ENCODE measurements around the gene CARD6.

DNA sequence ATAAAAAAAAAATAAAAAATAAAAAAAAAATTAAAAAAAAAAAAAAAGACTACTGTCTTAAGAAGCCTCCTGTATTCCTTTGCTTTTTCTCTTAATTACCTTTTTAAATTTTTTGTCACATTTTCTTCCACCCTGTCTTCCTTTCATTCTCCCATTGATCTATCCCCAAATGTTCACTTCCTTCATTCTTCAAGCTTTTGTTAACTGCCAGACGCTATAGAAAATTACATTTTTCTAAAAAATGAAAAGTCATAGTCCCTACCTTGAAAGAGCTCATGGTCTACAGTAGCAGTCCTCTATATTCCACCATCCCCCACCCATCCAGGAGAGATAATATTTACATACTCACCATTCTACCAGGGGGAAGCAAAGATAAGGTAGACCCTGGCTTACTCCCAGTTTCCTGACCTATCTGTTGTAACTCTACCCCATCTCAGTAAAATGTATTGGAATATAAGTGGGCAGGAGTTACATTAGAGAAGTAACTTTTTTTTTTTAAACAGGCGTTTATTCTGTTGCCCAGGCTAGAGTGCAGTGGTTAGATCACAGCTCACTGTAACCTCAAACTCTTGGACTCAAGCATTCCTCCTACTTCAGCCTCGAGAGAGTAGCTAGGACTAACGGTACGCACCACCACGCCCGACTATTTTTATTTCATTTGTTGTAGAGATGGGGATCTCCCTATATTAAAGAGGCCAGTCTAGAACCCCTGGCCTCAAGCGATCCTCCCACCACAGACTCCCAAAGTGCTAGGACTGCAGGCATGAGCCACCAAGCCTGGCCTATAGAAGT, 39.2 kb upstream of the CARD6 start:
- no peak for TF ChIP-seq HDGF (IDR thresholded peaks at IDR 0.05)
- TF ChIP-seq BRCA1 (IDR thresholded peaks at IDR 0.05; ENCODE audit: low read depth, low read length): no peak
- no peak for TF ChIP-seq BHLHE40 (IDR thresholded peaks at IDR 0.05; ENCODE audit: borderline replicate concordance in 1 of 2, low read depth in 2 of 2, low read length in 1 of 2)
- TF ChIP-seq JUND (IDR thresholded peaks at IDR 0.05; ENCODE audit: low read depth, low read length): no peak
- no peak for TF ChIP-seq SMC3 (IDR thresholded peaks at IDR 0.05; ENCODE audit: borderline replicate concordance, low read length)
- TF ChIP-seq TAF1 (IDR thresholded peaks at IDR 0.05; ENCODE audit: borderline replicate concordance, low read depth, low read length): no peak
- TF ChIP-seq EZH2 (IDR thresholded peaks at IDR 0.05; ENCODE audit: borderline replicate concordance, control insufficient read depth, low read depth, low read length): no peak
- TF ChIP-seq, protein P1, sequence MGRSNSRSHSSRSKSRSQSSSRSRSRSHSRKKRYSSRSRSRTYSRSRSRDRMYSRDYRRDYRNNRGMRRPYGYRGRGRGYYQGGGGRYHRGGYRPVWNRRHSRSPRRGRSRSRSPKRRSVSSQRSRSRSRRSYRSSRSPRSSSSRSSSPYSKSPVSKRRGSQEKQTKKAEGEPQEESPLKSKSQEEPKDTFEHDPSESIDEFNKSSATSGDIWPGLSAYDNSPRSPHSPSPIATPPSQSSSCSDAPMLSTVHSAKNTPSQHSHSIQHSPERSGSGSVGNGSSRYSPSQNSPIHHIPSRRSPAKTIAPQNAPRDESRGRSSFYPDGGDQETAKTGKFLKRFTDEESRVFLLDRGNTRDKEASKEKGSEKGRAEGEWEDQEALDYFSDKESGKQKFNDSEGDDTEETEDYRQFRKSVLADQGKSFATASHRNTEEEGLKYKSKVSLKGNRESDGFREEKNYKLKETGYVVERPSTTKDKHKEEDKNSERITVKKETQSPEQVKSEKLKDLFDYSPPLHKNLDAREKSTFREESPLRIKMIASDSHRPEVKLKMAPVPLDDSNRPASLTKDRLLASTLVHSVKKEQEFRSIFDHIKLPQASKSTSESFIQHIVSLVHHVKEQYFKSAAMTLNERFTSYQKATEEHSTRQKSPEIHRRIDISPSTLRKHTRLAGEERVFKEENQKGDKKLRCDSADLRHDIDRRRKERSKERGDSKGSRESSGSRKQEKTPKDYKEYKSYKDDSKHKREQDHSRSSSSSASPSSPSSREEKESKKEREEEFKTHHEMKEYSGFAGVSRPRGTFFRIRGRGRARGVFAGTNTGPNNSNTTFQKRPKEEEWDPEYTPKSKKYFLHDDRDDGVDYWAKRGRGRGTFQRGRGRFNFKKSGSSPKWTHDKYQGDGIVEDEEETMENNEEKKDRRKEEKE (IDR thresholded peaks at IDR 0.05): no peak
- no peak for TF ChIP-seq SIN3A (IDR thresholded peaks at IDR 0.05; ENCODE audit: low read depth, low read length)
- TF ChIP-seq MYC (IDR thresholded peaks at IDR 0.05; ENCODE audit: insufficient read depth, insufficient read length, insufficient replicate concordance, low read length, severe bottlenecking): no peak

Measured in GM12878 (cell line).